ENCODE data around the gene GALT. TPM values are rescaled to one million over a fixed set of nuclear protein-coding genes. Genes with fewer than 3 reads are reported as not detected.

GALT gene
- total and polyA plus RNA-seq, 2 of the 4 experiments (the other 2 are of a cell fraction) = 15.8 to 34.6 TPM

DNA sequence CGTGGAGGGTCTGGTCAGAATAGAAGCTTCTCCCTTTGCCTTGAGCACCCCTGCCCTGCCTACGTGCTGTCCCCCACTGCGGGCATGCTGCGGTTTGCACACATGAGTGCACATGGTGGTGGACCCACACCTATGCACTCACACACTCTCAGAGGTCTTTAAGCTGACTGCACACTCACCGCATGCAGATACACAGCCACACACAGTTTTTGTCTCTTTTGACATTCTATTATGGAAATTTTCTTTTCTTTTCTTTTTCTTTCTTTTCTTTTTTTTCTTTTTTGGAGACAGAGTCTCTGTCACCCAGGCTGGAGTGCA lies 17.0 kb upstream of the GALT start:
- Histone ChIP-seq H2BK20ac (ENCODE audit: low read depth, low read length) (no peak overlapping the region), H3K36me3 (ENCODE audit: control insufficient read depth, insufficient read depth, low read length) (no peaks in the 10 kb centered on the region), H2AK5ac (ENCODE audit: low read depth, low read length) (no peak overlapping the region), H3K23ac (ENCODE audit: low read depth, low read length) (peak overlapping the region; percentile 71), H3K27ac (ENCODE audit: insufficient read depth, low read length) (no peak overlapping the region), H3K14ac (replicated peaks; ENCODE audit: low read depth, low read length) (no peak overlapping the region), H3K18ac (ENCODE audit: low read depth, low read length) (no peak overlapping the region), H3K4me3 (ENCODE audit: insufficient read depth, low read depth, low read length) (no peak overlapping the region), H3K4me2 (ENCODE audit: low read depth, low read length) (peak overlapping the region; percentile 81), H4K20me1 (ENCODE audit: insufficient read depth, low read length) (peaks cover 9% of the 10 kb centered on the region; the same call in 1 of the 2 replicates), H2AFZ (replicated peaks; ENCODE audit: low read length, poor library complexity) (peak overlapping the region; percentile 77), H2BK120ac (ENCODE audit: low read depth, low read length) (no peak overlapping the region), H3K27me3 (ENCODE audit: control insufficient read depth, insufficient read depth, low read length) (peaks cover 65% of the 10 kb centered on the region), H4K91ac (ENCODE audit: insufficient read depth, low read depth, low read length) (no peak overlapping the region), H2AK9ac (replicated peaks; ENCODE audit: low read depth, low read length, poor library complexity) (no peak overlapping the region), H4K5ac (ENCODE audit: low read depth, low read length) (no peak overlapping the region), H3K56ac (ENCODE audit: extremely low read depth, insufficient read depth, low read length) (no peak overlapping the region), H3K9me3 (ENCODE audit: control insufficient read depth, insufficient read depth, low read length) (no peaks in the 10 kb centered on the region), H3K4ac (ENCODE audit: low read depth, low read length) (no peak overlapping the region), H2BK5ac (ENCODE audit: low read depth, low read length, poor library complexity, severe bottlenecking) (no peak overlapping the region), H3K9ac (ENCODE audit: low read depth, low read length) (no peak overlapping the region), H3K9me1 (ENCODE audit: insufficient read depth, low read length) (0 out of 2 replicates have a peak, but pooled peaks cover 4% of the 10 kb centered on the region), H3K4me1 (ENCODE audit: control insufficient read depth, insufficient read depth, low read length) (0 out of 2 replicates have a peak, but pooled peaks cover 2% of the 10 kb centered on the region), H3K79me1 (ENCODE audit: low read depth in 1 of 2, low read length in 2 of 2) (peaks cover 0 to 3% of the 10 kb centered on the region in 2 experiments; a peak in 1 of 4 replicates), H2BK15ac (ENCODE audit: low read depth, low read length) (no peak overlapping the region), H4K8ac (ENCODE audit: low read depth in 2 of 2, low read length in 2 of 2) (no peak overlapping the region)
- dilution Hi-C loops (cut with HindIII; ENCODE audit: low sequenced_read_pairs, unreplicated experiment) (no loop called here), in situ Hi-C loops (cut with MboI; ENCODE audit: low sequenced_read_pairs) (no loop called here), intact Hi-C loops (cut with micrococcal nuclease) (no loop called here)
- no TSS peak for BruUV-seq (replicated peaks)
- WGBS, 2 experiments (ENCODE audit: extremely low coverage in 2 of 2, insufficient read length in 1 of 2) = no CpG with 5 or more reads among the region's 5 CpGs
- CTCF ChIA-PET = no interaction called here
- TF ChIP-seq POLR2A (IDR thresholded peaks at IDR 0.05; ENCODE audit: low read depth, low read length) (no peak), CHD1 (IDR thresholded peaks at IDR 0.05; ENCODE audit: low read depth, low read length) (no peak), RCOR1 (IDR thresholded peaks at IDR 0.05; ENCODE audit: insufficient replicate concordance, low read length) (no peak), MXI1 (IDR thresholded peaks at IDR 0.05; ENCODE audit: borderline replicate concordance, low read depth, low read length) (no peak), BHLHE40 (IDR thresholded peaks at IDR 0.05; ENCODE audit: low read depth, low read length) (no peak), RAD21 (IDR thresholded peaks at IDR 0.05; ENCODE audit: low read length) (no peak), NFE2L2 (IDR thresholded peaks at IDR 0.05; ENCODE audit: low read depth, low read length) (no peak), CEBPB (IDR thresholded peaks at IDR 0.05; ENCODE audit: low read depth, low read length) (no peak), MAZ (IDR thresholded peaks at IDR 0.05; ENCODE audit: borderline replicate concordance, low read depth, low read length) (no peak), MAFK (IDR thresholded peaks at IDR 0.05; ENCODE audit: low read depth, low read length) (no peak), FOS (IDR thresholded peaks at IDR 0.05; ENCODE audit: low read depth, low read length) (no peak), SMC3 (IDR thresholded peaks at IDR 0.05; ENCODE audit: low read depth, low read length) (no peak), RFX5 (IDR thresholded peaks at IDR 0.05; ENCODE audit: low read depth, low read length) (no peak)
- TF ChIP-seq, protein P1, sequence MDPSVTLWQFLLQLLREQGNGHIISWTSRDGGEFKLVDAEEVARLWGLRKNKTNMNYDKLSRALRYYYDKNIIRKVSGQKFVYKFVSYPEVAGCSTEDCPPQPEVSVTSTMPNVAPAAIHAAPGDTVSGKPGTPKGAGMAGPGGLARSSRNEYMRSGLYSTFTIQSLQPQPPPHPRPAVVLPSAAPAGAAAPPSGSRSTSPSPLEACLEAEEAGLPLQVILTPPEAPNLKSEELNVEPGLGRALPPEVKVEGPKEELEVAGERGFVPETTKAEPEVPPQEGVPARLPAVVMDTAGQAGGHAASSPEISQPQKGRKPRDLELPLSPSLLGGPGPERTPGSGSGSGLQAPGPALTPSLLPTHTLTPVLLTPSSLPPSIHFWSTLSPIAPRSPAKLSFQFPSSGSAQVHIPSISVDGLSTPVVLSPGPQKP (IDR thresholded peaks at IDR 0.05; ENCODE audit: borderline replicate concordance, low read depth, low read length) = no peak
- TF ChIP-seq, protein P2, sequence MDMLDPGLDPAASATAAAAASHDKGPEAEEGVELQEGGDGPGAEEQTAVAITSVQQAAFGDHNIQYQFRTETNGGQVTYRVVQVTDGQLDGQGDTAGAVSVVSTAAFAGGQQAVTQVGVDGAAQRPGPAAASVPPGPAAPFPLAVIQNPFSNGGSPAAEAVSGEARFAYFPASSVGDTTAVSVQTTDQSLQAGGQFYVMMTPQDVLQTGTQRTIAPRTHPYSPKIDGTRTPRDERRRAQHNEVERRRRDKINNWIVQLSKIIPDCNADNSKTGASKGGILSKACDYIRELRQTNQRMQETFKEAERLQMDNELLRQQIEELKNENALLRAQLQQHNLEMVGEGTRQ (IDR thresholded peaks at IDR 0.05; ENCODE audit: low read depth, low read length) = no peak
- TF ChIP-seq, protein P3, sequence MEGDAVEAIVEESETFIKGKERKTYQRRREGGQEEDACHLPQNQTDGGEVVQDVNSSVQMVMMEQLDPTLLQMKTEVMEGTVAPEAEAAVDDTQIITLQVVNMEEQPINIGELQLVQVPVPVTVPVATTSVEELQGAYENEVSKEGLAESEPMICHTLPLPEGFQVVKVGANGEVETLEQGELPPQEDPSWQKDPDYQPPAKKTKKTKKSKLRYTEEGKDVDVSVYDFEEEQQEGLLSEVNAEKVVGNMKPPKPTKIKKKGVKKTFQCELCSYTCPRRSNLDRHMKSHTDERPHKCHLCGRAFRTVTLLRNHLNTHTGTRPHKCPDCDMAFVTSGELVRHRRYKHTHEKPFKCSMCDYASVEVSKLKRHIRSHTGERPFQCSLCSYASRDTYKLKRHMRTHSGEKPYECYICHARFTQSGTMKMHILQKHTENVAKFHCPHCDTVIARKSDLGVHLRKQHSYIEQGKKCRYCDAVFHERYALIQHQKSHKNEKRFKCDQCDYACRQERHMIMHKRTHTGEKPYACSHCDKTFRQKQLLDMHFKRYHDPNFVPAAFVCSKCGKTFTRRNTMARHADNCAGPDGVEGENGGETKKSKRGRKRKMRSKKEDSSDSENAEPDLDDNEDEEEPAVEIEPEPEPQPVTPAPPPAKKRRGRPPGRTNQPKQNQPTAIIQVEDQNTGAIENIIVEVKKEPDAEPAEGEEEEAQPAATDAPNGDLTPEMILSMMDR (conservative IDR thresholded peaks at IDR 0.05; ENCODE audit: low read depth, low read length) = no peak
- POLR2A ChIA-PET (ENCODE audit: unreplicated experiment) = no interaction called here
- DNase-seq = no peak
- ATAC-seq (ENCODE audit: low read depth) = no peak
